Measurements from ENCODE around the gene RBM20. TPM values are rescaled to one million over a fixed set of nuclear protein-coding genes. Genes with fewer than 3 reads are reported as not detected.

RBM20 gene
- total and polyA plus RNA-seq, 2 of the 13 experiments (the other 11 are each of a cell fraction or from before 2014, with no cell fraction given), result 0.02 to 0.22 TPM

- Histone ChIP-seq H3K4me2 (ENCODE audit: low read depth, low read length) (no peak overlapping the region), H3K9me3 (ENCODE audit: low read length) (no peaks in the 10 kb centered on the region), H3K36me3 (replicated peaks in 1 of 2; ENCODE audit: control insufficient read depth in 1 of 2, insufficient read depth in 2 of 2, low read length in 2 of 2) (no peaks in the 10 kb centered on the region), H3K4me3 (replicated peaks in 1 of 3; ENCODE audit: insufficient read depth in 1 of 3, low read depth in 2 of 3, low read length in 3 of 3) (no peak overlapping the region), H2AFZ (ENCODE audit: low read length) (no peak overlapping the region), H4K20me1 (ENCODE audit: insufficient read depth, low read length) (no peaks in the 10 kb centered on the region), H3K4me1 (ENCODE audit: insufficient read depth, low read length) (peaks cover 3% of the 10 kb centered on the region), H3K27me3 (ENCODE audit: control insufficient read depth in 1 of 2, insufficient read depth in 2 of 2, low read length in 2 of 2) (no peaks in the 10 kb centered on the region; a peak in 2 of 5 replicates), H3K9ac (ENCODE audit: insufficient read depth, low read depth, low read length) (no peak overlapping the region), H3K27ac (ENCODE audit: extremely low read length, insufficient read depth, low read length) (no peak overlapping the region), H3K79me2 (ENCODE audit: insufficient read depth, low read length) (no peaks in the 10 kb centered on the region)
- no peak for DNase-seq (ENCODE audit: low spot score)
- in situ Hi-C loops (cut with HindIII; ENCODE audit: extremely low pct_ligation_motif_present, low pct_unique_long_range_greater_than_20kb), result no loop called here
- BruUV-seq (replicated peaks), result no TSS peak
- ChIA-PET CTCF (ENCODE audit: low intra/inter-chr PET ratio, low total read pairs) (no interaction called here), POLR2A (no interaction called here)
- no peak for TF ChIP-seq NR2C2 (CRISPR knock-in tag; IDR thresholded peaks at IDR 0.05; ENCODE audit: borderline replicate concordance)
- TF ChIP-seq ZMYM3 (CRISPR knock-in tag; IDR thresholded peaks at IDR 0.05), result no peak
- no peak for TF ChIP-seq ZKSCAN5 (CRISPR knock-in tag; IDR thresholded peaks at IDR 0.05)
- TF ChIP-seq ZSCAN5A (CRISPR knock-in tag; IDR thresholded peaks at IDR 0.05; ENCODE audit: borderline replicate concordance), result no peak
- no peak for TF ChIP-seq HMG20B (CRISPR knock-in tag; conservative IDR thresholded peaks at IDR 0.05)
- TF ChIP-seq HDAC2 (CRISPR knock-in tag; IDR thresholded peaks at IDR 0.05), result no peak
- TF ChIP-seq ZNF749 (CRISPR knock-in tag; IDR thresholded peaks at IDR 0.05; ENCODE audit: borderline replicate concordance), result no peak
- TF ChIP-seq, protein P1, sequence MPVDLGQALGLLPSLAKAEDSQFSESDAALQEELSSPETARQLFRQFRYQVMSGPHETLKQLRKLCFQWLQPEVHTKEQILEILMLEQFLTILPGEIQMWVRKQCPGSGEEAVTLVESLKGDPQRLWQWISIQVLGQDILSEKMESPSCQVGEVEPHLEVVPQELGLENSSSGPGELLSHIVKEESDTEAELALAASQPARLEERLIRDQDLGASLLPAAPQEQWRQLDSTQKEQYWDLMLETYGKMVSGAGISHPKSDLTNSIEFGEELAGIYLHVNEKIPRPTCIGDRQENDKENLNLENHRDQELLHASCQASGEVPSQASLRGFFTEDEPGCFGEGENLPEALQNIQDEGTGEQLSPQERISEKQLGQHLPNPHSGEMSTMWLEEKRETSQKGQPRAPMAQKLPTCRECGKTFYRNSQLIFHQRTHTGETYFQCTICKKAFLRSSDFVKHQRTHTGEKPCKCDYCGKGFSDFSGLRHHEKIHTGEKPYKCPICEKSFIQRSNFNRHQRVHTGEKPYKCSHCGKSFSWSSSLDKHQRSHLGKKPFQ (CRISPR knock-in tag; IDR thresholded peaks at IDR 0.05; ENCODE audit: insufficient replicate concordance), result no peak
- TF ChIP-seq ZNF10 (CRISPR knock-in tag; IDR thresholded peaks at IDR 0.05; ENCODE audit: borderline replicate concordance, low read depth), result no peak
- no peak for TF ChIP-seq ZNF530 (CRISPR knock-in tag; IDR thresholded peaks at IDR 0.05; ENCODE audit: low read depth)
- TF ChIP-seq ZNF678 (CRISPR knock-in tag; IDR thresholded peaks at IDR 0.05), result no peak
- no peak for TF ChIP-seq ZHX1 (CRISPR knock-in tag; IDR thresholded peaks at IDR 0.05; ENCODE audit: low read depth)
- TF ChIP-seq TARDBP (CRISPR knock-in tag; IDR thresholded peaks at IDR 0.05), result no peak
- TF ChIP-seq GLMP (CRISPR knock-in tag; IDR thresholded peaks at IDR 0.05; ENCODE audit: borderline replicate concordance), result no peak
- no peak for TF ChIP-seq TSC22D2 (CRISPR knock-in tag; IDR thresholded peaks at IDR 0.05; ENCODE audit: borderline replicate concordance)
- intact Hi-C loops (cut with micrococcal nuclease; ENCODE audit: unreplicated experiment), result no loop called here
- 54% methylated on average over 3 of the region's 4 CpGs for WGBS (ENCODE audit: low lambda C conversion rate)
- ATAC-seq, result no peak
- no peak for FAIRE-seq
Measured at GRCh38 chr10:110791541-110792073, 147.5 kb downstream of the RBM20 start.
